Mononuclear cell (primary cell): ENCODE measurements around the gene CCNK. TPM values are rescaled to one million over a fixed set of nuclear protein-coding genes. Genes with fewer than 3 reads are reported as not detected.

Experiments
- H3K27me3 ChIP-seq: 2 replicates; pipeline ENCODE4 v1.6.0; 2011; ENCODE audit warnings: low read length, control low read depth; ENCODE audit not compliant: insufficient read depth
- H3K4me1 ChIP-seq: 2 replicates; pipeline ENCODE4 v1.5.1; 2011; ENCODE audit warnings: mild to moderate bottlenecking, low read length, control low read depth; ENCODE audit not compliant: insufficient read depth
- H3K4me3 ChIP-seq: 2 replicates; pipeline ENCODE4 v1.5.1; 2011; ENCODE audit warnings: mild to moderate bottlenecking, low read length, moderate library complexity
- H3K9me3 ChIP-seq: 2 replicates; pipeline ENCODE4 v1.5.1; 2011; ENCODE audit warnings: low read depth, mild to moderate bottlenecking, control low read depth, low read length
- total RNA-seq: library from RNA; depleted of rRNA; stranded (reverse); fragments of >200 nt; gene quantifications from one replicate; pipeline ENCODE4 v1.2.3, GENCODE V29; 2012

Gene CCNK
- 131 TPM for total RNA-seq

DNA sequence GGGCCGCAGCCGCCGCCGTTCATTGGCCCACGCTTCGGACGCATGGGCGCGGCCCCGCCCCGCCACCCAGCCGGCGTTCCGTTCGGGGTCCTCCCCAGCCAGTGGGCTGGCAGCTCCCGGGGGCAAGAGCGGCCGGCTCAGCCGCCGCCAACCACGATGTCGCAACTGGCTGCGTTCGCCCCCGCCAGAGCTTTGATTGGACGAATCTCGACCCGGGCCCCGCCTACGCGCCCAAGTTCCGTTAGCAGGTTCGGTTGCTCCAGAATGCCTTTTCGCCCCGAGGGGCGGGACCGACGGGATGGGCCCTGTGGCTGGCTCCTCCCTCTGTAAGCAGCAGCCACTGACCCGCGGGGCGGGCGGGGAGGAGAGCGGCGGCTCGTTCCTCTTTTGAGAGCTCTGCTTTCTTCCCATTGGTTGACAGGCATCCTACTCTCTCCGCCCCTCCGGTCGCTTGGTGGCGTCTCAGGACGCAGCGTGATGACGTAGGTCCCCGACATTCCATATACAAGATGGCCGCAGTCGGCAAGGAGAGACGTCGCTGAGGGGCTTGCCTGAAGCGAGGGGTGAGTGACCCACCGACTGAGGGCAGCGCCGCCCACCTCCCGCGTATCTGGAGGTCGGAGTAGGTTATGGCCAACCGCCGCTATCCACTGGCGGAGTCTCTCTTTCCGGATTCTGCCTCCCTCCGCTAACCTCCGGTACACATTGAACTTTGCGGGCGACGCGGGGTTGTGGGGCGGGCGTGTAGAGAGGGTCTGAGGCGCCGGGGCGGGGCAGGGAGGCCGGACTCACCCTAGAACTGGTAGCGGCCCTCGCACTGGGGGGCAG is at the start of gene CCNK:
CCNK (plus strand) TSS at position 493 of the 828 bp plus-strand sequence. CDS start 11,269 bp downstream, outside the sequence.
- peak within 1 kb of the TSS; percentile 97 for H3K4me3 ChIP-seq

DNA sequence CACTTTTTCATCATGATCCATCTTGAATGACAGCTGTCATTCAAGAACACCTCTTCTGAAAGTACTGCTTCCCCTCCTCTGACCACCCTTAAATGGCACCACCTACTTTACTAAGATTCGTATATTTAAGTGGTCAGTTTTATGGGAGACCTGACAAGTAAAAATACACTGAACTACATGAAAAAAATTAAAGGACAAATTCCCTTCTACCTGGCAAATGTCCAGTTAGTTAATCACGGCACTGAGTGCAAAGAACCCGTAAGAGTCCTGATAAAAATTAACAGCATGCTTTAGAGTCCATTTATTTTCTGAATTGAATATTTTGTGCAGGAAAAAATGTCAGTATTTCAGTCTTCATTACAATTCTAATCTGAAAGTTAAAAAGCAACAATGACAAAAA is 49.2 kb upstream of the CCNK start:
- no peak overlapping the region for H3K4me3 ChIP-seq
- H3K27me3 ChIP-seq = no peaks in the 10 kb centered on the region
- no peaks in the 10 kb centered on the region for H3K9me3 ChIP-seq
- peaks cover 19% of the 10 kb centered on the region for H3K4me1 ChIP-seq

More for the DNA sequence above, at the start of gene CCNK:
- peaks cover 43% of the 10 kb centered on the region for H3K4me1 ChIP-seq
- no peaks in the 10 kb centered on the region for H3K27me3 ChIP-seq
- no peaks in the 10 kb centered on the region for H3K9me3 ChIP-seq

- Histone ChIP-seq H3K4me1 (peaks cover 24% of the 10 kb centered on the region), H3K27me3 (no peaks in the 10 kb centered on the region), H3K4me3 (no peak overlapping the region), H3K9me3 (no peaks in the 10 kb centered on the region)
Observed at GRCh38 chr14:99432485-99432884, 48.7 kb upstream of the CCNK start.

GRCh38 chr14:99435327-99435726 is 45.9 kb upstream of the CCNK start:
- no peak overlapping the region for H3K4me3 ChIP-seq
- peaks cover 28% of the 10 kb centered on the region for H3K4me1 ChIP-seq
- no peaks in the 10 kb centered on the region for H3K9me3 ChIP-seq
- H3K27me3 ChIP-seq = no peaks in the 10 kb centered on the region

- Histone ChIP-seq H3K9me3 (no peaks in the 10 kb centered on the region), H3K27me3 (no peaks in the 10 kb centered on the region), H3K4me1 (peaks cover 23% of the 10 kb centered on the region), H3K4me3 (no peak overlapping the region)
Observed at GRCh38 chr14:99436247-99437180, 44.7 kb upstream of the CCNK start.

- no peaks in the 10 kb centered on the region for H3K9me3 ChIP-seq
- H3K4me3 ChIP-seq = no peak overlapping the region
- peaks cover 23% of the 10 kb centered on the region for H3K4me1 ChIP-seq
- H3K27me3 ChIP-seq = no peaks in the 10 kb centered on the region
Observed at GRCh38 chr14:99437706-99438105, 43.5 kb upstream of the CCNK start.

GRCh38 chr14:99440278-99440677 is 40.9 kb upstream of the CCNK start:
- Histone ChIP-seq H3K4me3 (no peak overlapping the region), H3K27me3 (no peaks in the 10 kb centered on the region), H3K4me1 (peaks cover 23% of the 10 kb centered on the region), H3K9me3 (no peaks in the 10 kb centered on the region)

GRCh38 chr14:99441157-99441870 is 39.9 kb upstream of the CCNK start:
- no peak overlapping the region for H3K4me3 ChIP-seq
- H3K9me3 ChIP-seq = no peaks in the 10 kb centered on the region
- peaks cover 15% of the 10 kb centered on the region for H3K4me1 ChIP-seq
- no peaks in the 10 kb centered on the region for H3K27me3 ChIP-seq

- no peaks in the 10 kb centered on the region for H3K27me3 ChIP-seq
- H3K4me1 ChIP-seq = peaks cover 9% of the 10 kb centered on the region
- H3K9me3 ChIP-seq = no peaks in the 10 kb centered on the region
- no peak overlapping the region for H3K4me3 ChIP-seq
Observed at GRCh38 chr14:99441918-99442317, 39.3 kb upstream of the CCNK start.

- Histone ChIP-seq H3K4me1 (no peaks in the 10 kb centered on the region), H3K27me3 (no peaks in the 10 kb centered on the region), H3K4me3 (no peak overlapping the region), H3K9me3 (no peaks in the 10 kb centered on the region)
Observed at GRCh38 chr14:99445931-99446330, 35.3 kb upstream of the CCNK start.

DNA sequence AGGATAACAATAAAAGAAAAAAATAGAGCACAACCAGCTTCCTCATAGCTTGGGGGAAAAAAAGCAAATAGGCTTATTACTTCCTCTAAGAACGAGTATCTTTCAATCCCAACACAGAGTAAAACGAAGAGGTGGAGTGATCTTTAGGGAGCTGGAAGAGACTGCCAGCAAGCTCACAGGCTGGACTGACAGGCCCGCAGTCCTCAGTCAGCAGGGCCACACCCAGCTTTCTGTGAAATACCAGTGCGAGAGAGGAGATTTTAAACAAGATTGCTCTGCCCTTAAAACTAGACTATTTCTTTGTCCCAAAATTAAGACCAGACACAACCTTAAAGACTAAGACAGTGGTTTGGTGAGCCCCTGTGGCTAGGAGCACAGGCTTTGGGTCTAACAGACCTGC is 33.5 kb upstream of the CCNK start:
- Histone ChIP-seq H3K4me3 (no peak overlapping the region), H3K9me3 (no peaks in the 10 kb centered on the region), H3K27me3 (no peaks in the 10 kb centered on the region), H3K4me1 (peaks cover 4% of the 10 kb centered on the region)

DNA sequence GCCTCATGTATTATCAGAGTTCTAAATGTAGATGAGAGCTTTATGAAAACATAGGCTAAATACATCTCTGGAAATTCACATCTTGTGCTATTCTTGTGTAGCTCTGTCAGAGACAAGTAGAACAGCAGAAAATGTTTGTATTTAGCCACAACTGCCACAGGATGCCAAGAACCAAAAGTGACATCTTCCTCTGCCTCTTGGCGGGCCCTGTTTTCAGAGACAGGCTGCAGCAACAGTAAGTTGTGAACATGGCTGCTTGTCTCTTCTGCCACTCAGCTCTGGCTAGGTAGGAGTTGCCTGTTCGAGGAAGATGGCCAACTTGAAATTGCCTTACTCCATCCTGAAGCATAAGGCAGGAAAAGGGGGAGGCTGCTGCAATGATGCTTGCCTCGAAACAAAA is 30.9 kb upstream of the CCNK start:
- Histone ChIP-seq H3K4me3 (no peak overlapping the region), H3K27me3 (no peaks in the 10 kb centered on the region), H3K4me1 (peaks cover 4% of the 10 kb centered on the region), H3K9me3 (no peaks in the 10 kb centered on the region)

DNA sequence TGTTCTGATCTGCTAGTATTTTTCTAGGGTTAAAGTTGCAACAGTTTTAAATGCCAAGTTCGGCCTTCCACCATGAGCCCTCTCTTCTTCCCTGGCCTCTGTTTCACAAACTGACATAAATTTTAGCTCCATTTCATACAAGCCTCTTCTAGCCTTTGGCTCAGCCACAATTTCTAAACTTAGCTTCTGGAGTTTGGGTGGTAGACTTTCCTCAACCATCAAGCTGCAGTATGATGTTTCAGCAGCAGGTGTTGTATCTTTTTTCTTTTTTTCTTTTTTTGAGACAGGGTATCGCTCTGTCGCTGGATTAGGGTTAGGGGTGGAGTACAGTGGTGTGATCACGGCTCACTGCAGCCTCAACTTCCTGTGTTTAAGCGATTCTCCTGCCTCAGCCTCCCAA is 30.0 kb upstream of the CCNK start:
- Histone ChIP-seq H3K4me1 (peaks cover 4% of the 10 kb centered on the region), H3K4me3 (no peak overlapping the region), H3K9me3 (no peaks in the 10 kb centered on the region), H3K27me3 (no peaks in the 10 kb centered on the region)

DNA sequence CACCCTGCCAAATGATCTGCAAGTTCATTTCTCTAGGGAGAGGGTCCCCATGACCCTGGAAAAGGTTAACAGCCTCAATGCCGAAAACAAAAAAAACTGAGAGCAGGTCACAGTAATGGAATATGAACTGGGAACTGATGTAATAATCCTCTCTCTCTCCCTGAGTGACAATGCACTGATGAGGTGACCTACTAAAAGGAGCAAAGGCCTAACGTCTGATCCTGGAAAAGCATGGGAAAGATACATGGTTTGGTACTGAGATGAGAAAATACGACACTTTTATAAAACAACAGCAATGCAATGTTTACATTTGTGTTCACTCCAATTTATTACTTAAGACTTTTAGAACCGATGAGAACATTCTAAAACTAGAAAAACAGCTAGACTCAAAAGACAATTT is 28.2 kb upstream of the CCNK start:
- Histone ChIP-seq H3K9me3 (no peaks in the 10 kb centered on the region), H3K4me1 (peaks cover 4% of the 10 kb centered on the region), H3K27me3 (no peaks in the 10 kb centered on the region), H3K4me3 (no peak overlapping the region)

DNA sequence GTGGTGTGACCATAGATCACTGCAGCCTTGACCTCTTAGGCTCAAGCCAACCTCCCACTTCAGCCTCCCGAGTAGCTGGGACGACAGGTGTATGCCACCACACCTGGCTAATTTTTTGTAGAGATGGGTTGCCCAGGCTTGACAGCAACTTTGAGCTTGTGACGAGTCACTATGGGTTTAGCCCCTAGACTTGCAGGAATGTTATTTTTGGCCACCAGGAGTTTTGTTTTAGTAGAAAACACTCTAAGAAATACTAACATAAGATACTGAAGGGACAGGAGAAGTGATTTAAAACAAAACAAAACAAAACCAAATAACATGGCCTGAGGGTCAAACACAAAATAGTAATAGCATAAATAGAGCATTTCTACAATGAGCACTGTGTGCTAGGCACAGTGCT is 27.0 kb upstream of the CCNK start:
- Histone ChIP-seq H3K4me1 (peaks cover 4% of the 10 kb centered on the region), H3K4me3 (no peak overlapping the region), H3K27me3 (no peaks in the 10 kb centered on the region), H3K9me3 (no peaks in the 10 kb centered on the region)
